Hepatocyte (in vitro differentiated cells): ENCODE data around the gene SGTB.

Experiments used
- EZH2 ChIP-seq: fragments of 200-600 bp; sonication (generic); IDR thresholded peaks from 2 replicates; pipeline ENCODE4 v1.6.1; 2016; ENCODE audit warnings: antibody characterized with exemption, mild to moderate bottlenecking, borderline replicate concordance
- TF ChIP-seq, protein P1 (sequence below): fragments of 200-600 bp; sonication (generic); IDR thresholded peaks from 2 replicates; pipeline ENCODE4 v1.5.1; 2016; ENCODE audit warnings: antibody characterized with exemption, mild to moderate bottlenecking; ENCODE audit not compliant: poor library complexity

- TF ChIP-seq, protein P1, sequence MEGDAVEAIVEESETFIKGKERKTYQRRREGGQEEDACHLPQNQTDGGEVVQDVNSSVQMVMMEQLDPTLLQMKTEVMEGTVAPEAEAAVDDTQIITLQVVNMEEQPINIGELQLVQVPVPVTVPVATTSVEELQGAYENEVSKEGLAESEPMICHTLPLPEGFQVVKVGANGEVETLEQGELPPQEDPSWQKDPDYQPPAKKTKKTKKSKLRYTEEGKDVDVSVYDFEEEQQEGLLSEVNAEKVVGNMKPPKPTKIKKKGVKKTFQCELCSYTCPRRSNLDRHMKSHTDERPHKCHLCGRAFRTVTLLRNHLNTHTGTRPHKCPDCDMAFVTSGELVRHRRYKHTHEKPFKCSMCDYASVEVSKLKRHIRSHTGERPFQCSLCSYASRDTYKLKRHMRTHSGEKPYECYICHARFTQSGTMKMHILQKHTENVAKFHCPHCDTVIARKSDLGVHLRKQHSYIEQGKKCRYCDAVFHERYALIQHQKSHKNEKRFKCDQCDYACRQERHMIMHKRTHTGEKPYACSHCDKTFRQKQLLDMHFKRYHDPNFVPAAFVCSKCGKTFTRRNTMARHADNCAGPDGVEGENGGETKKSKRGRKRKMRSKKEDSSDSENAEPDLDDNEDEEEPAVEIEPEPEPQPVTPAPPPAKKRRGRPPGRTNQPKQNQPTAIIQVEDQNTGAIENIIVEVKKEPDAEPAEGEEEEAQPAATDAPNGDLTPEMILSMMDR = no peak
- TF ChIP-seq EZH2 = no peak
Measured at GRCh38 chr5:65727491-65728156, 5.7 kb upstream of the SGTB start.
